NCI-H446 (cell line): Measurements from ENCODE around the gene METAP2.

Experiments
- DNase-seq, 2 experiments: peaks; one replicate each; lab custom pipeline; 2025; lab: John Stamatoyannopoulos, UW

The METAP2 gene

DNA sequence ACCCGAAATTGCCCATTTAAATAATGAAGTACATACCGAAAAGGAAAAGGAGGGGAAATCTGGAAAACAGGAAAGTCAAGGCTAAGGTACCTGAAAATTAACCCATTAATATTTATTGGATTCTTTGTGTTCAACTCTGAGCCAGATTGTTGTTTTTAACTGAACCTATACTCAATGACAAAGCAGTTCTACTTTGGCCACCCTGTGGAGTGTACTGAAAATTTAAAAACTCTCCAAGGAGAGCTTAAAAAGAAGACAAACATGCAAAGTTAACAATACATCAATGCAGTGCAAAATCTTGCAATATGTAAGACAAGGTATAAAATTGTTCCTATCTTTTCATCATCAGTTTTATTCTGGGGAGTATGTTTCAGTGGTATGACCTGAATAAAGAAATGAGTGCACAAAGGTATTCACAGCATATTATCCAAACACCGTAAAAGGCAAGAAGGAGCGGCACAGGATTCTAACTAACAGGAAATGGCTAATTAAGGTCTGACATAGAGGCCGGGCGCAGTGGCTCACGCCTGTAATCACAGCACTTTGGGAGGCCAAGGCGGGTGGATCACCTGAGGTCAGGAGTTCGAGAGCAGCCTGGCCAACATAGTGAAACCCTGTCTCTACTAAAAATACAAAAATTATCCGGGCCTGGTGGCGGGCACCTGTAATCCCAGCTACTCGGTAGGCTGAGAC lies 75.6 kb downstream of the METAP2 start:
- DNase-seq = no peak

GRCh38 chr12:95551305-95551704 lies 77.4 kb downstream of the METAP2 start, which contains the start of gene USP44:
Gene USP44, minus strand, starts transcription at chr12:95551476. Its CDS starts 17,220 bp downstream, at chr12:95534256.
- DNase-seq = no peak

GRCh38 chr12:95551913-95552516 lies 78.1 kb downstream of the METAP2 start:
- DNase-seq = no peak

- DNase-seq = no peak
Observed at GRCh38 chr12:95553197-95553943, 79.4 kb downstream of the METAP2 start.

GRCh38 chr12:95554532-95555071 lies 80.7 kb downstream of the METAP2 start:
- DNase-seq = no peak

- no peak for DNase-seq
Observed at GRCh38 chr12:95557625-95558024, 83.7 kb downstream of the METAP2 start.
